Thoracic aorta (tissue), 2 donors: Measurements from ENCODE around the gene CHMP4B. TPM values are rescaled to one million over a fixed set of nuclear protein-coding genes. Genes with fewer than 3 reads are reported as not detected.

Source experiments
- ATAC-seq: fragments of 150-250 bp; one replicate; pipeline ENCODE4 v1.8.0; 2017; ENCODE audit warnings: low read depth; ENCODE audit not compliant: insufficient number of reproducible peaks, low FRiP score
- DNase-seq: peaks from one replicate; pipeline ENCODE4 v3.0.0-alpha.2; 2020; ENCODE audit warnings: low spot score
- H3K27ac ChIP-seq, 2 donors: fragments of 200-600 bp; sonication (generic); 1 replicate in 1 of 2; 2 replicates in 1 of 2; pipeline ENCODE4 v1.5.1; 2016; ENCODE audit warnings: mild to moderate bottlenecking in 2 of 2, moderate library complexity in 2 of 2
- H3K27me3 ChIP-seq: fragments of 200-600 bp; sonication (generic); replicated peaks from 2 replicates; pipeline ENCODE4 v1.6.0; 2016; ENCODE audit warnings: mild to moderate bottlenecking; ENCODE audit not compliant: insufficient read depth
- H3K36me3 ChIP-seq: fragments of 200-600 bp; sonication (generic); one replicate; pipeline ENCODE4 v1.5.1; 2016
- H3K4me1 ChIP-seq, 2 donors: fragments of 200-600 bp; sonication (generic); 1 replicate in 1 of 2; 2 replicates in 1 of 2; pipeline versions ENCODE4 v1.5.1 to v1.6.0; 2016; ENCODE audit warnings: low read depth in 2 of 2, mild to moderate bottlenecking in 1 of 2; ENCODE audit not compliant: control insufficient read depth in 1 of 2
- H3K4me3 ChIP-seq: fragments of 200-600 bp; sonication (generic); 2 replicates; pipeline ENCODE4 v1.5.1; 2016; ENCODE audit warnings: mild to moderate bottlenecking
- H3K9me3 ChIP-seq: fragments of 200-600 bp; sonication (generic); 2 replicates; pipeline ENCODE4 v1.5.1; 2016
- total RNA-seq, 2 donors: library from RNA; depleted of rRNA; stranded (reverse); fragments of >200 nt; gene quantifications; one replicate each; pipeline versions ENCODE4 v1.1.0 to v1.2.3, GENCODE V29; 2016
- TF ChIP-seq, protein P1 (sequence below): fragments of 200-600 bp; sonication (generic); IDR thresholded peaks from one replicate; pipeline ENCODE4 v1.5.1; 2019; ENCODE audit warnings: antibody characterized with exemption

The CHMP4B gene
- total RNA-seq, 2 donors from 2014 or later: 69.5 to 104 TPM

DNA sequence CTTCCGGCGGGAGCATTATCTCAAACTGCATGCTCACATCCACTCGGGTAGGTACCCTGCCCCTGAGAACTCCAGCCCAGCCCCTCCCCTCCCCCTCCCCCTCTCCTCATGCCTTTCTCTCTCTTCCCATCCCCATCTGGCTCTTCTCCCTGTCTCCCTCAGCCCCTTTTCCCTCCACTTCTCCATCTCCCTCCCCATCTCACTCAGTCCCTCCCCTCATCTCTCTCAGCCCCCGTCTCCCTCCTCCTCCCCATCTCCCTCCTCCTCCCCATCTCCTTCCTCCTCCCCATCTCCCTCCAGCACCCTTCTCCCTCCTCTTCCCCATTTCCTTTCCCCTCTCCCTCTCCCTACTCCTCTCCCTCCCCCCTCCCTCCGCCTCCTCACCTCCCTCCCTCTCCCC, 27.3 kb upstream of the CHMP4B start:
- Histone ChIP-seq H3K4me3 (no peak overlapping the region), H3K4me1 (no peaks in the 10 kb centered on the region), H3K27ac (no peak overlapping the region), H3K27me3 (no peaks in the 10 kb centered on the region), H3K9me3 (no peaks in the 10 kb centered on the region), H3K36me3 (no peaks in the 10 kb centered on the region)
- DNase-seq (no peak), ATAC-seq (no peak)
- TF ChIP-seq, protein P1, sequence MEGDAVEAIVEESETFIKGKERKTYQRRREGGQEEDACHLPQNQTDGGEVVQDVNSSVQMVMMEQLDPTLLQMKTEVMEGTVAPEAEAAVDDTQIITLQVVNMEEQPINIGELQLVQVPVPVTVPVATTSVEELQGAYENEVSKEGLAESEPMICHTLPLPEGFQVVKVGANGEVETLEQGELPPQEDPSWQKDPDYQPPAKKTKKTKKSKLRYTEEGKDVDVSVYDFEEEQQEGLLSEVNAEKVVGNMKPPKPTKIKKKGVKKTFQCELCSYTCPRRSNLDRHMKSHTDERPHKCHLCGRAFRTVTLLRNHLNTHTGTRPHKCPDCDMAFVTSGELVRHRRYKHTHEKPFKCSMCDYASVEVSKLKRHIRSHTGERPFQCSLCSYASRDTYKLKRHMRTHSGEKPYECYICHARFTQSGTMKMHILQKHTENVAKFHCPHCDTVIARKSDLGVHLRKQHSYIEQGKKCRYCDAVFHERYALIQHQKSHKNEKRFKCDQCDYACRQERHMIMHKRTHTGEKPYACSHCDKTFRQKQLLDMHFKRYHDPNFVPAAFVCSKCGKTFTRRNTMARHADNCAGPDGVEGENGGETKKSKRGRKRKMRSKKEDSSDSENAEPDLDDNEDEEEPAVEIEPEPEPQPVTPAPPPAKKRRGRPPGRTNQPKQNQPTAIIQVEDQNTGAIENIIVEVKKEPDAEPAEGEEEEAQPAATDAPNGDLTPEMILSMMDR: no peak

DNA sequence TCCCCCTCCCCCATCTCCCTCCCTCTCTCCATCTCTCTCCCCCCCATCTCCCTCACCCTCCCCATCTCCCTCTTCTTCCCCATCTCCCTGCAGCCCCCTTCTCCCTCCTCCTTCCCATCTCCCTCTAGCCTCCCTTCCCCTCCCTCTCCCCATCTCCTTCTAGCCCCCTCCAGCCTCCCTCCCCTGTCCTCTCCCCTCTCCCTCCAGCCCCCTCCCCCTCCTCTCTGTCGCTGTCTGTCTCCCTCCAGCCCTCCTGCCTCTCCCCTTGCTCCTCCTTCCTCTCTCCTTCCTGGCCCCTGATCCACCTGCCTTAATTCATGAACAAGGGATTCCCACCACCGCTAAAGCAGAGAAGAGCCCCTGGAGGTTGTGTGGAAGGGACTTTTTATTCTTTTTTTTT, 26.9 kb upstream of the CHMP4B start:
- Histone ChIP-seq H3K27ac (no peak overlapping the region), H3K4me3 (no peak overlapping the region), H3K36me3 (no peaks in the 10 kb centered on the region), H3K4me1 (peaks cover 0 to 2% of the 10 kb centered on the region in 2 donors), H3K27me3 (no peaks in the 10 kb centered on the region), H3K9me3 (no peaks in the 10 kb centered on the region)
- TF ChIP-seq, protein P1: no peak
- DNase-seq: no peak
- no peak for ATAC-seq

DNA sequence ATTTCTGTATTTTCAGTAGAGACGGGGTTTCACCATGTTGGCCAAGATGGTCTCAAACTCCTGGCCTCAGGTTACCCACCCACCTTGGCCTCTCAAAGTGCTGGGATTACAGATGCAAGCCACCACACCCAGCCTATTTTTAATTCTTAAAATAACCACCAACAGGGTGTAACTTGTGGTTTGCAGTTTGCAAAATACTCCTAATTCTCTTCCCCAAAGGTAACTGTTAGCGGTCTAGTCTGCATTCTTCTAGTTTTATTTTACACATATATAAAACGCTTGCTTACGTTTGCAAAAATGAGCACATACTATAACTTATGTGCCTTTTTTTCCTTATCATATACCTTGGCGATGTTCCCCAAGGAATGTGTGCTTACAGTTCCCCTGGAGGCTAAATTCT, 25.6 kb upstream of the CHMP4B start:
- H3K27me3 ChIP-seq: no peaks in the 10 kb centered on the region
- ATAC-seq (no peak), DNase-seq (no peak)
- no peak overlapping the region for H3K4me3 ChIP-seq
- no peak overlapping the region for H3K27ac ChIP-seq
- H3K36me3 ChIP-seq: no peaks in the 10 kb centered on the region
- H3K4me1 ChIP-seq: peaks cover 0 to 8% of the 10 kb centered on the region in 2 donors
- H3K9me3 ChIP-seq: no peaks in the 10 kb centered on the region
- TF ChIP-seq, protein P1: no peak

DNA sequence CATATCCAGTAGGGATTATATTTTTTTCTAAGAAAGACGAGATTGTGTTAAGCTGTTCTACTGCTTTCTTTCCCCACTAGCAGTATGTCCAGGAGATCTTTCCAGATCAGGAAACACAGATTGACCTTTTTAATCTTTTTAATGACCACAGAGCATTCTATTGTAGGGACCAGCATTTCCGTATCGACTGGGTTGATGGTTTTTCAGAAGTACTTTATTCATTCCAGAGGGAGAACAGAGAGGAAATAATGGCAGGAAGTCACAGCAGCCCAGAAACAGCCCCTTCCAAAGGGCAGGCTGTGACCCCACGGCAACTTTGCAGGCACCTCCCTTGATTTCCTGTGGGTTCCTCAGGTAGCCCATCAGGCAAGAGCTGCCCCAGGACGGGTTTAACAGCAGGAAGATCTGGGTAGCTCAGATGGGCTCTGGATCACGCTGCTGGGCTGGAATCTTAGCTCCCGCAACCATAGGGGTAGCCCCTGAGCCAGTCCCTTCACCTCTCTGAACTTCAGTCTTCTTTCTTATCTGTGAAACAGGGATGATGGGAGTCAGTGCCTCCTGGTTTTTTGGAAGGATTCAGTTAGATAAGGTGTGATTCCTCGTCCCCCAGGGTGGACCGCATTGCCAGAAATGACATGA, 23.8 kb upstream of the CHMP4B start:
- TF ChIP-seq, protein P1: no peak
- no peaks in the 10 kb centered on the region for H3K27me3 ChIP-seq
- no peaks in the 10 kb centered on the region for H3K36me3 ChIP-seq
- DNase-seq (no peak), ATAC-seq (no peak)
- no peak overlapping the region for H3K27ac ChIP-seq
- peaks cover 0 to 8% of the 10 kb centered on the region in 2 donors for H3K4me1 ChIP-seq
- no peaks in the 10 kb centered on the region for H3K9me3 ChIP-seq
- H3K4me3 ChIP-seq: no peak overlapping the region

DNA sequence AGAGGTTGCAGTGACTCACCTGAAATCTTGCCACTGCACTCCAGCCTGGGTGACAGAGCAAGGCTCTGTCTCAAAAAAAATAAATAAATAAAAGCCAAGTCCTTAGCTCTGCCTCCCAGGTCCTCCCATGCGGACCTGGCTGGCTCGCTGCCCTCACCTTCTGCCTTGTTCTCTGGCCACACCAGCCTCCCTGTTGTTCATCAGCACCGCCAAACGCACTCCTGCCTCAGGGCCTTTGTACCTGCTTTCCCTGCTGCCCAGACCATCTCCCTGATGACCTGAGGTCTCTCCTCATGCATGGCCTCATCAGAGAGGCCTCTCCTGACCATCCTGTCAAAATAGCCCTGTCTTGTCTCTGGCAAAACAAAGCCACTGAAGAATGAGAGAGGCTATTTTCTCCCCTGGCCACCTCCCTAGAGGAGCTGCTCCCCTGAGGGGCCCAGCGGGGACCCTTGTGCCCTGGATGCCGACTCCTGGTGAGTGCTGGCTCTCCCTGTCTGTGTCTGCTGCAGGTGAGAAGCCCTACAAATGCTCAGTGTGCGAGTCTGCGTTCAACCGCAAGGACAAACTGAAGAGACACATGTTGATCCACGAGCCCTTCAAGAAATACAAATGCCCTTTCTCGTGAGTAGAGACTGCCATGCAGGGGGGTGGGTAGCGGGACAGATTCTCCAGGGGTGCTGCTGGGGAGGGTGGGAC, 22.6 kb upstream of the CHMP4B start:
- no peak for ATAC-seq
- H3K27me3 ChIP-seq: no peaks in the 10 kb centered on the region
- H3K4me3 ChIP-seq: no peak overlapping the region
- TF ChIP-seq, protein P1: no peak
- no peak for DNase-seq
- H3K27ac ChIP-seq: no peak overlapping the region
- H3K9me3 ChIP-seq: no peaks in the 10 kb centered on the region
- no peaks in the 10 kb centered on the region for H3K36me3 ChIP-seq
- peaks cover 0 to 8% of the 10 kb centered on the region in 2 donors for H3K4me1 ChIP-seq
